Fibroblast of lung (primary cell): ENCODE measurements around the gene HCFC2.

Source experiments
- CTCF ChIP-seq, 2 donors: IDR thresholded peaks in 1 of 2; conservative IDR thresholded peaks in 1 of 2; 1 replicate in 1 of 2; 2 replicates in 1 of 2; pipeline ENCODE4 v1.5.1; 2011 to 2012; ENCODE audit warnings: low read length in 2 of 2, control low read depth in 1 of 2, inconsistent platforms in 1 of 2, low read depth in 1 of 2, mild to moderate bottlenecking in 1 of 2
- EZH2 ChIP-seq: IDR thresholded peaks from 2 replicates; pipeline ENCODE4 v1.5.1; 2012; ENCODE audit warnings: low read length, control low read depth, mild to moderate bottlenecking; ENCODE audit errors: missing control alignments

- no peak for TF ChIP-seq CTCF (conservative IDR thresholded peaks at IDR 0.05 in 1 of 2, IDR thresholded peaks at IDR 0.05 in 1 of 2; ENCODE audit: low read depth in 1 of 2, low read length in 2 of 2)
- no peak for TF ChIP-seq EZH2
Observed at GRCh38 chr12:104121001-104121400, 56.7 kb downstream of the HCFC2 start.
